Measurements from ENCODE around the gene CLDN34. TPM values are rescaled to one million over a fixed set of nuclear protein-coding genes. Genes with fewer than 3 reads are reported as not detected.
A peak's percentile ranks its signal among the peaks of the same experiment; 100 is the strongest.

The CLDN34 gene
- total RNA-seq, result not detected

- DNase-seq (no peak), ATAC-seq (replicated peaks in 1 of 2) (no peak)
- H3K9me3 Mint-ChIP-seq, result peaks cover 0 to 2% of the 10 kb centered on the region in 2 donors
- no peaks in the 10 kb centered on the region for H3K36me3 Mint-ChIP-seq (ENCODE audit: insufficient read depth in 2 of 2)
- H3K27ac Mint-ChIP-seq, result no peak within 1 kb of the TSS
- no peaks in the 10 kb centered on the region for H3K4me1 Mint-ChIP-seq (ENCODE audit: low read depth)
- peaks cover 10% of the 10 kb centered on the region for H3K27me3 Mint-ChIP-seq (ENCODE audit: low read depth)
- H3K4me3 Mint-ChIP-seq, result no peak within 1 kb of the TSS
Observed at GRCh38 chrX:9966775-9967408, at the start of gene CLDN34. Gene CLDN34 (plus strand): TSS chrX:9967358. CDS start chrX:9967358, 0 bp downstream.

- no peak for ATAC-seq (replicated peaks in 1 of 2)
- H3K27ac Mint-ChIP-seq, result no peak overlapping the region
- H3K27me3 Mint-ChIP-seq (ENCODE audit: low read depth), result peaks cover 63% of the 10 kb centered on the region
Observed at GRCh38 chrX:9917861-9918260, 49.3 kb upstream of the CLDN34 start.

GRCh38 chrX:9919632-9920172 lies 47.5 kb upstream of the CLDN34 start:
- ATAC-seq (replicated peaks in 1 of 2), result peak; percentile 20 to 50
- Mint-ChIP-seq H3K36me3 (ENCODE audit: insufficient read depth in 2 of 2) (no peaks in the 10 kb centered on the region), H3K4me1 (ENCODE audit: low read depth) (no peaks in the 10 kb centered on the region), H3K4me3 (no peak overlapping the region), H3K27me3 (ENCODE audit: low read depth) (peaks cover 62% of the 10 kb centered on the region), H3K9me3 (no peaks in the 10 kb centered on the region), H3K27ac (no peak overlapping the region)
- no peak for DNase-seq

More at GRCh38 chrX:9917861-9918260, 49.3 kb upstream of the CLDN34 start:
- no peaks in the 10 kb centered on the region for H3K36me3 Mint-ChIP-seq (ENCODE audit: insufficient read depth in 2 of 2)
- H3K4me1 Mint-ChIP-seq (ENCODE audit: low read depth), result no peaks in the 10 kb centered on the region
- H3K9me3 Mint-ChIP-seq, result no peaks in the 10 kb centered on the region
- DNase-seq, result no peak
- no peak overlapping the region for H3K4me3 Mint-ChIP-seq

- Mint-ChIP-seq H3K4me3 (no peak overlapping the region), H3K27ac (no peak overlapping the region), H3K4me1 (ENCODE audit: low read depth) (no peaks in the 10 kb centered on the region), H3K27me3 (ENCODE audit: low read depth) (peaks cover 56% of the 10 kb centered on the region), H3K36me3 (ENCODE audit: insufficient read depth in 2 of 2) (no peaks in the 10 kb centered on the region), H3K9me3 (no peaks in the 10 kb centered on the region)
- DNase-seq (no peak), ATAC-seq (replicated peaks in 1 of 2) (no peak)
Observed at GRCh38 chrX:9921407-9921806, 45.8 kb upstream of the CLDN34 start.

GRCh38 chrX:9923357-9923756 lies 43.8 kb upstream of the CLDN34 start:
- ATAC-seq (replicated peaks in 1 of 2), result no peak
- H3K9me3 Mint-ChIP-seq, result no peaks in the 10 kb centered on the region
- no peaks in the 10 kb centered on the region for H3K4me1 Mint-ChIP-seq (ENCODE audit: low read depth)
- DNase-seq, result no peak
- no peak overlapping the region for H3K27ac Mint-ChIP-seq
- H3K27me3 Mint-ChIP-seq (ENCODE audit: low read depth), result peaks cover 56% of the 10 kb centered on the region
- H3K4me3 Mint-ChIP-seq, result no peak overlapping the region
- H3K36me3 Mint-ChIP-seq (ENCODE audit: insufficient read depth in 2 of 2), result no peaks in the 10 kb centered on the region

- H3K9me3 Mint-ChIP-seq, result peaks cover 0 to 2% of the 10 kb centered on the region in 2 donors
- no peaks in the 10 kb centered on the region for H3K4me1 Mint-ChIP-seq (ENCODE audit: low read depth)
- ATAC-seq (replicated peaks in 1 of 2), result no peak
Observed at GRCh38 chrX:9926002-9926401, 41.2 kb upstream of the CLDN34 start.

GRCh38 chrX:9927698-9928482 lies 39.3 kb upstream of the CLDN34 start:
- H3K27me3 Mint-ChIP-seq (ENCODE audit: low read depth), result peaks cover 32% of the 10 kb centered on the region
- H3K36me3 Mint-ChIP-seq (ENCODE audit: insufficient read depth in 2 of 2), result no peaks in the 10 kb centered on the region
- H3K27ac Mint-ChIP-seq, result no peak overlapping the region
- H3K9me3 Mint-ChIP-seq, result peaks cover 0 to 2% of the 10 kb centered on the region in 2 donors
- DNase-seq, result no peak
- no peak overlapping the region for H3K4me3 Mint-ChIP-seq
- H3K4me1 Mint-ChIP-seq (ENCODE audit: low read depth), result no peaks in the 10 kb centered on the region
- no peak for ATAC-seq (replicated peaks in 1 of 2)

More at GRCh38 chrX:9926002-9926401, 41.2 kb upstream of the CLDN34 start:
- no peaks in the 10 kb centered on the region for H3K36me3 Mint-ChIP-seq (ENCODE audit: insufficient read depth in 2 of 2)
- peaks cover 42% of the 10 kb centered on the region for H3K27me3 Mint-ChIP-seq (ENCODE audit: low read depth)
- no peak for DNase-seq
- H3K27ac Mint-ChIP-seq, result no peak overlapping the region
- H3K4me3 Mint-ChIP-seq, result no peak overlapping the region

GRCh38 chrX:9935436-9935835 lies 31.7 kb upstream of the CLDN34 start:
- no peak overlapping the region for H3K4me3 Mint-ChIP-seq
- DNase-seq, result no peak
- peaks cover 4% of the 10 kb centered on the region for H3K4me1 Mint-ChIP-seq (ENCODE audit: low read depth)

GRCh38 chrX:9937761-9938160 lies 29.4 kb upstream of the CLDN34 start:
- Mint-ChIP-seq H3K36me3 (ENCODE audit: insufficient read depth in 2 of 2) (peaks cover 0 to 2% of the 10 kb centered on the region in 2 donors), H3K4me3 (no peak overlapping the region), H3K9me3 (no peaks in the 10 kb centered on the region), H3K27ac (no peak overlapping the region), H3K4me1 (ENCODE audit: low read depth) (peaks cover 27% of the 10 kb centered on the region), H3K27me3 (ENCODE audit: low read depth) (peaks cover 30% of the 10 kb centered on the region)
- DNase-seq (no peak), ATAC-seq (replicated peaks in 1 of 2) (no peak)

More at GRCh38 chrX:9935436-9935835, 31.7 kb upstream of the CLDN34 start:
- Mint-ChIP-seq H3K27me3 (ENCODE audit: low read depth) (peaks cover 23% of the 10 kb centered on the region), H3K27ac (no peak overlapping the region), H3K36me3 (ENCODE audit: insufficient read depth in 2 of 2) (no peaks in the 10 kb centered on the region), H3K9me3 (no peaks in the 10 kb centered on the region)
- no peak for ATAC-seq (replicated peaks in 1 of 2)

- DNase-seq, result no peak
- peaks cover 24% of the 10 kb centered on the region for H3K27me3 Mint-ChIP-seq (ENCODE audit: low read depth)
Observed at GRCh38 chrX:9938516-9938915, 28.6 kb upstream of the CLDN34 start.

GRCh38 chrX:9940421-9940820 lies 26.7 kb upstream of the CLDN34 start:
- ATAC-seq (replicated peaks in 1 of 2) (no peak), DNase-seq (no peak)
- Mint-ChIP-seq H3K9me3 (no peaks in the 10 kb centered on the region), H3K27me3 (ENCODE audit: low read depth) (peaks cover 17% of the 10 kb centered on the region), H3K36me3 (ENCODE audit: insufficient read depth in 2 of 2) (peaks cover 0 to 2% of the 10 kb centered on the region in 2 donors), H3K4me1 (ENCODE audit: low read depth) (peaks cover 29% of the 10 kb centered on the region), H3K4me3 (no peak overlapping the region), H3K27ac (no peak overlapping the region)

More at GRCh38 chrX:9938516-9938915, 28.6 kb upstream of the CLDN34 start:
- Mint-ChIP-seq H3K4me1 (ENCODE audit: low read depth) (peaks cover 29% of the 10 kb centered on the region), H3K36me3 (ENCODE audit: insufficient read depth in 2 of 2) (peaks cover 0 to 2% of the 10 kb centered on the region in 2 donors), H3K9me3 (no peaks in the 10 kb centered on the region), H3K4me3 (no peak overlapping the region), H3K27ac (no peak overlapping the region)
- no peak for ATAC-seq (replicated peaks in 1 of 2)

GRCh38 chrX:9942086-9942485 lies 25.1 kb upstream of the CLDN34 start:
- Mint-ChIP-seq H3K36me3 (ENCODE audit: insufficient read depth in 2 of 2) (peaks cover 0 to 2% of the 10 kb centered on the region in 2 donors), H3K27me3 (ENCODE audit: low read depth) (peaks cover 19% of the 10 kb centered on the region), H3K4me1 (ENCODE audit: low read depth) (peaks cover 29% of the 10 kb centered on the region), H3K4me3 (peak overlapping the region; percentile 39 to 67), H3K9me3 (no peaks in the 10 kb centered on the region), H3K27ac (peak overlapping the region; percentile 86)
- DNase-seq (peak; percentile 75 to 81), ATAC-seq (replicated peaks in 1 of 2) (peak; percentile 91 to 94)

- no peaks in the 10 kb centered on the region for H3K9me3 Mint-ChIP-seq
- DNase-seq, result peak in 1 of 2 donors; percentile 27
- H3K4me1 Mint-ChIP-seq (ENCODE audit: low read depth), result peaks cover 29% of the 10 kb centered on the region
- ATAC-seq (replicated peaks in 1 of 2), result peak in 1 of 2 donors; percentile 64
- no peak overlapping the region for H3K27ac Mint-ChIP-seq
- H3K4me3 Mint-ChIP-seq, result no peak overlapping the region
- peaks cover 29% of the 10 kb centered on the region for H3K27me3 Mint-ChIP-seq (ENCODE audit: low read depth)
- H3K36me3 Mint-ChIP-seq (ENCODE audit: insufficient read depth in 2 of 2), result peaks cover 0 to 2% of the 10 kb centered on the region in 2 donors
Observed at GRCh38 chrX:9943420-9943819, 23.7 kb upstream of the CLDN34 start.
